ENCODE data around the gene UMPS.
"Not testable (repeated sequence)": the region's sequence is repeated elsewhere in the genome, so short reads cannot be mapped to it uniquely, and the experiment has no call there.

UMPS gene

GRCh38 chr3:124781476-124782376 is 51.5 kb downstream of the UMPS start:
- ATAC-seq (replicated peaks) = no peak
- peaks cover 6 to 9% of the 10 kb centered on the region in 2 donors for H3K4me1 Mint-ChIP-seq (ENCODE audit: low read depth in 2 of 2)
- no peaks in the 10 kb centered on the region for H3K36me3 Mint-ChIP-seq (ENCODE audit: insufficient read depth)
- H3K9me3 Mint-ChIP-seq = no peaks in the 10 kb centered on the region
- no peak overlapping the region for H3K4me3 Mint-ChIP-seq
- no peak for DNase-seq
- H3K27ac Mint-ChIP-seq = no peak overlapping the region
- H3K27me3 Mint-ChIP-seq = peaks cover 5 to 44% of the 10 kb centered on the region in 2 donors

- not testable (repeated sequence) for H3K36me3 Mint-ChIP-seq (ENCODE audit: insufficient read depth); ATAC-seq (replicated peaks); H3K4me1 Mint-ChIP-seq (ENCODE audit: low read depth in 2 of 2); H3K27ac Mint-ChIP-seq; DNase-seq; H3K4me3 Mint-ChIP-seq; H3K9me3 Mint-ChIP-seq
- peaks cover 5 to 43% of the 10 kb centered on the region in 2 donors for H3K27me3 Mint-ChIP-seq
These were observed 52.1 kb downstream of the UMPS start for GRCh38 chr3:124782377-124782712.

- no peaks in the 10 kb centered on the region for H3K9me3 Mint-ChIP-seq
- H3K27me3 Mint-ChIP-seq = peaks cover 0 to 30% of the 10 kb centered on the region in 2 donors
- ATAC-seq (replicated peaks) = no peak
- no peak overlapping the region for H3K27ac Mint-ChIP-seq
- no peaks in the 10 kb centered on the region for H3K36me3 Mint-ChIP-seq (ENCODE audit: insufficient read depth)
- H3K4me3 Mint-ChIP-seq = no peak overlapping the region
- no peak for DNase-seq
- peaks cover 6 to 9% of the 10 kb centered on the region in 2 donors for H3K4me1 Mint-ChIP-seq (ENCODE audit: low read depth in 2 of 2)
These were observed 53.4 kb downstream of the UMPS start for GRCh38 chr3:124783696-124784095.

GRCh38 chr3:124784686-124785382 is 54.6 kb downstream of the UMPS start:
- Mint-ChIP-seq H3K9me3 (no peaks in the 10 kb centered on the region), H3K27ac (no peak overlapping the region), H3K4me3 (no peak overlapping the region), H3K4me1 (ENCODE audit: low read depth in 2 of 2) (peaks cover 6 to 9% of the 10 kb centered on the region in 2 donors), H3K36me3 (ENCODE audit: insufficient read depth) (no peaks in the 10 kb centered on the region), H3K27me3 (peaks cover 0 to 21% of the 10 kb centered on the region in 2 donors)
- no peak for ATAC-seq (replicated peaks)
- DNase-seq = no peak

- Mint-ChIP-seq H3K27me3 (peaks cover 0 to 13% of the 10 kb centered on the region in 2 donors), H3K9me3 (no peaks in the 10 kb centered on the region), H3K27ac (no peak overlapping the region), H3K36me3 (ENCODE audit: insufficient read depth) (no peaks in the 10 kb centered on the region), H3K4me3 (no peak overlapping the region), H3K4me1 (ENCODE audit: low read depth in 2 of 2) (peaks cover 0 to 6% of the 10 kb centered on the region in 2 donors)
- ATAC-seq (replicated peaks) = no peak
- no peak for DNase-seq
These were observed 55.7 kb downstream of the UMPS start for GRCh38 chr3:124785973-124786372.

- DNase-seq (no peak), ATAC-seq (replicated peaks) (no peak)
- Mint-ChIP-seq H3K36me3 (ENCODE audit: insufficient read depth) (no peaks in the 10 kb centered on the region), H3K27me3 (peaks cover 0 to 6% of the 10 kb centered on the region in 2 donors), H3K9me3 (no peaks in the 10 kb centered on the region), H3K4me3 (no peak overlapping the region), H3K27ac (no peak overlapping the region), H3K4me1 (ENCODE audit: low read depth in 2 of 2) (peaks cover 0 to 6% of the 10 kb centered on the region in 2 donors)
These were observed 56.4 kb downstream of the UMPS start for GRCh38 chr3:124786511-124787241.

- ATAC-seq (replicated peaks) (no peak), DNase-seq (no peak)
- peaks cover 0 to 2% of the 10 kb centered on the region in 2 donors for H3K27me3 Mint-ChIP-seq
- no peaks in the 10 kb centered on the region for H3K9me3 Mint-ChIP-seq
- no peaks in the 10 kb centered on the region for H3K36me3 Mint-ChIP-seq (ENCODE audit: insufficient read depth)
- no peak overlapping the region for H3K27ac Mint-ChIP-seq
- H3K4me3 Mint-ChIP-seq = no peak overlapping the region
- peaks cover 0 to 6% of the 10 kb centered on the region in 2 donors for H3K4me1 Mint-ChIP-seq (ENCODE audit: low read depth in 2 of 2)
These were observed 57.4 kb downstream of the UMPS start for GRCh38 chr3:124787476-124788195.

GRCh38 chr3:124788254-124788745 is 58.0 kb downstream of the UMPS start:
- H3K27me3 Mint-ChIP-seq = peaks cover 0 to 9% of the 10 kb centered on the region in 2 donors
- H3K4me3 Mint-ChIP-seq = no peak overlapping the region
- no peaks in the 10 kb centered on the region for H3K9me3 Mint-ChIP-seq
- H3K27ac Mint-ChIP-seq = no peak overlapping the region
- H3K4me1 Mint-ChIP-seq (ENCODE audit: low read depth in 2 of 2) = peaks cover 0 to 6% of the 10 kb centered on the region in 2 donors
- H3K36me3 Mint-ChIP-seq (ENCODE audit: insufficient read depth) = no peaks in the 10 kb centered on the region
- DNase-seq = no peak
- ATAC-seq (replicated peaks) = no peak

GRCh38 chr3:124789103-124789502 is 58.9 kb downstream of the UMPS start:
- H3K4me1 Mint-ChIP-seq (ENCODE audit: low read depth in 2 of 2); H3K9me3 Mint-ChIP-seq; H3K27ac Mint-ChIP-seq; H3K36me3 Mint-ChIP-seq (ENCODE audit: insufficient read depth); ATAC-seq (replicated peaks); DNase-seq; H3K4me3 Mint-ChIP-seq: not testable (repeated sequence)
- H3K27me3 Mint-ChIP-seq = peaks cover 0 to 17% of the 10 kb centered on the region in 2 donors

GRCh38 chr3:124791142-124791541 is 60.9 kb downstream of the UMPS start:
- no peak for DNase-seq
- ATAC-seq (replicated peaks) = no peak
- Mint-ChIP-seq H3K36me3 (ENCODE audit: insufficient read depth) (no peaks in the 10 kb centered on the region), H3K4me3 (no peak overlapping the region), H3K27ac (no peak overlapping the region), H3K4me1 (ENCODE audit: low read depth in 2 of 2) (no peaks in the 10 kb centered on the region), H3K27me3 (peaks cover 0 to 28% of the 10 kb centered on the region in 2 donors), H3K9me3 (no peaks in the 10 kb centered on the region)

GRCh38 chr3:124791639-124792151 is 61.4 kb downstream of the UMPS start:
- Mint-ChIP-seq H3K36me3 (ENCODE audit: insufficient read depth) (no peaks in the 10 kb centered on the region), H3K9me3 (no peaks in the 10 kb centered on the region)

GRCh38 chr3:124792341-124793040 is 62.2 kb downstream of the UMPS start:
- no peak overlapping the region for H3K4me3 Mint-ChIP-seq
- H3K27ac Mint-ChIP-seq = no peak overlapping the region
- H3K27me3 Mint-ChIP-seq = peaks cover 0 to 41% of the 10 kb centered on the region in 2 donors
- ATAC-seq (replicated peaks) = no peak
- H3K9me3 Mint-ChIP-seq = no peaks in the 10 kb centered on the region
- DNase-seq = no peak
- H3K36me3 Mint-ChIP-seq (ENCODE audit: insufficient read depth) = no peaks in the 10 kb centered on the region
- no peaks in the 10 kb centered on the region for H3K4me1 Mint-ChIP-seq (ENCODE audit: low read depth in 2 of 2)

More at GRCh38 chr3:124791639-124792151, 61.4 kb downstream of the UMPS start:
- Mint-ChIP-seq H3K27ac (no peak overlapping the region), H3K4me1 (ENCODE audit: low read depth in 2 of 2) (no peaks in the 10 kb centered on the region), H3K27me3 (peaks cover 0 to 34% of the 10 kb centered on the region in 2 donors), H3K4me3 (no peak overlapping the region)
- ATAC-seq (replicated peaks) (no peak), DNase-seq (no peak)
